WTC11 (cell line): ENCODE results near the gene WSB1. TPM values are rescaled to one million over a fixed set of nuclear protein-coding genes. Genes with fewer than 3 reads are reported as not detected.

Experiments
- ATAC-seq: fragments of 200-7000 bp; cut with Tn5 transposase; 2 replicates; pipeline ENCODE4 v1.10.0; 2021; ENCODE audit warnings: mild to moderate bottlenecking, moderate library complexity
- CTCF ChIA-PET: fragments of 300-600 bp; sonication (Branson Sonifier 250); formaldehyde crosslinking; loops from one replicate; lab custom pipeline; 2021; ENCODE audit warnings: antibody characterized with exemption; lab: Charles Lee
- POLR2A ChIA-PET: fragments of 350-600 bp; sonication (Branson Sonifier 250); formaldehyde crosslinking; loops from one replicate; lab custom pipeline; 2021; ENCODE audit warnings: antibody characterized with exemption; lab: Charles Lee
- DNase-seq: peaks from one replicate; pipeline ENCODE4 v3.0.0; 2021; ENCODE audit warnings: low spot score
- H3K27ac Mint-ChIP-seq: 2 replicates; pipeline ENCODE4 v1.8.0; 2021; ENCODE audit warnings: mixed read lengths
- H3K27me3 Mint-ChIP-seq: 2 replicates; pipeline ENCODE4 v1.8.0; 2021; ENCODE audit warnings: low read depth, mild to moderate bottlenecking, moderate library complexity, mixed read lengths
- H3K36me3 Mint-ChIP-seq: 2 replicates; pipeline ENCODE4 v1.8.0; 2021; ENCODE audit warnings: mixed read lengths
- H3K4me1 Mint-ChIP-seq: 2 replicates; pipeline ENCODE4 v1.8.0; 2022; ENCODE audit warnings: mixed read lengths
- H3K4me3 Mint-ChIP-seq: 2 replicates; pipeline ENCODE4 v1.8.0; 2021; ENCODE audit warnings: mild to moderate bottlenecking, moderate library complexity, mixed read lengths
- H3K9me3 Mint-ChIP-seq: 2 replicates; pipeline ENCODE4 v1.8.0; 2021; ENCODE audit warnings: mixed read lengths
- AFF4 ChIP-seq: sonication (generic); formaldehyde crosslinking; IDR thresholded peaks from 2 replicates; pipeline ENCODE4 v1.8.1; 2023; ENCODE audit warnings: mild to moderate bottlenecking, missing genetic modification reagents, borderline replicate concordance
- ATF1 ChIP-seq: sonication (generic); formaldehyde crosslinking; IDR thresholded peaks from 2 replicates; pipeline ENCODE4 v1.8.1; 2023; ENCODE audit warnings: mild to moderate bottlenecking, moderate library complexity, missing genetic modification reagents
- CBFB ChIP-seq: sonication (generic); formaldehyde crosslinking; IDR thresholded peaks from 2 replicates; pipeline ENCODE4 v1.8.1; 2022; ENCODE audit warnings: mild to moderate bottlenecking, low read depth, missing genetic modification reagents
- E2F1 ChIP-seq: sonication (generic); formaldehyde crosslinking; IDR thresholded peaks from 2 replicates; pipeline ENCODE4 v1.8.0; 2022; ENCODE audit warnings: mild to moderate bottlenecking, missing genetic modification reagents
- E2F4 ChIP-seq: sonication (generic); formaldehyde crosslinking; IDR thresholded peaks from 2 replicates; pipeline ENCODE4 v1.8.1; 2022; ENCODE audit warnings: low read depth, mild to moderate bottlenecking, moderate library complexity, missing genetic modification reagents, borderline replicate concordance
- EMX1 ChIP-seq: fragments of 250-450 bp; sonication (Bioruptor Pico); IDR thresholded peaks from 2 replicates; pipeline ENCODE4 v1.8.0; 2021; ENCODE audit warnings: mild to moderate bottlenecking
- GTF2I ChIP-seq: fragments of 250-450 bp; sonication (Bioruptor Pico); conservative IDR thresholded peaks from 2 replicates; pipeline ENCODE4 v1.4.0; 2021; ENCODE audit warnings: mild to moderate bottlenecking
- MXD4 ChIP-seq: fragments of 250-450 bp; sonication (Bioruptor Pico); IDR thresholded peaks from 2 replicates; pipeline ENCODE4 v1.8.0; 2021; ENCODE audit warnings: mild to moderate bottlenecking, moderate library complexity, borderline replicate concordance
- NFE2L1 ChIP-seq: sonication (generic); formaldehyde crosslinking; IDR thresholded peaks from 2 replicates; pipeline ENCODE4 v1.8.1; 2023; ENCODE audit warnings: missing genetic modification reagents
- NR2C2 ChIP-seq: sonication (generic); formaldehyde crosslinking; IDR thresholded peaks from 2 replicates; pipeline ENCODE4 v1.8.0; 2022; ENCODE audit warnings: mild to moderate bottlenecking, missing genetic modification reagents
- SMAD4 ChIP-seq: sonication (generic); formaldehyde crosslinking; IDR thresholded peaks from 2 replicates; pipeline ENCODE4 v1.8.0; 2022; ENCODE audit warnings: mild to moderate bottlenecking, missing genetic modification reagents
- TP53 ChIP-seq: sonication (generic); formaldehyde crosslinking; IDR thresholded peaks from 2 replicates; pipeline ENCODE4 v1.8.1; 2023; ENCODE audit warnings: mild to moderate bottlenecking, missing genetic modification reagents
- ZBTB43 ChIP-seq: sonication (generic); formaldehyde crosslinking; IDR thresholded peaks from 2 replicates; pipeline ENCODE4 v1.8.1; 2023; ENCODE audit warnings: mild to moderate bottlenecking, missing genetic modification reagents
- ZNF121 ChIP-seq: sonication (generic); formaldehyde crosslinking; IDR thresholded peaks from 2 replicates; pipeline ENCODE4 v1.8.0; 2023; ENCODE audit warnings: missing genetic modification reagents
- microRNA-seq: library from miRNA; unstranded; fragments of <30 nt; microRNA quantifications from one replicate; pipeline ENCODE4 v1.2.0, GENCODE V29; 2022; ENCODE audit warnings: borderline number of aligned reads
- total RNA-seq: library from RNA; stranded (reverse); gene quantifications from 3 replicates; pipeline ENCODE4 v1.2.3, GENCODE V29; 2021

Gene WSB1
- total RNA-seq, 1 experiment from 2014 or later, result 167 TPM

GRCh38 chr17:27362909-27363308 lies 69.0 kb downstream of the WSB1 start:
- Mint-ChIP-seq H3K4me3 (no peak overlapping the region), H3K4me1 (peaks cover 10% of the 10 kb centered on the region), H3K27me3 (no peaks in the 10 kb centered on the region; the same call in 1 of the 2 replicates), H3K9me3 (no peaks in the 10 kb centered on the region), H3K27ac (no peak overlapping the region), H3K36me3 (no peaks in the 10 kb centered on the region)
- DNase-seq (no peak), ATAC-seq (no peak)
- POLR2A ChIA-PET, result interaction anchor here (0.6 kb wide), 1 partner anchor 12 kb away, joined by 6 read pairs; no protein-coding TSS in a partner anchor
- TF ChIP-seq GTF2I (CRISPR knock-in tag), result no peak
- no peak for TF ChIP-seq NR2C2 (CRISPR knock-in tag)
- TF ChIP-seq TP53 (CRISPR knock-in tag), result no peak
- TF ChIP-seq ZBTB43 (CRISPR knock-in tag), result no peak
- TF ChIP-seq E2F1 (CRISPR knock-in tag), result no peak
- TF ChIP-seq AFF4 (CRISPR knock-in tag), result no peak
- TF ChIP-seq SMAD4 (CRISPR knock-in tag), result no peak
- no peak for TF ChIP-seq E2F4
- no peak for TF ChIP-seq EMX1 (CRISPR knock-in tag)
- TF ChIP-seq NFE2L1 (CRISPR knock-in tag), result no peak
- no peak for TF ChIP-seq ZNF121 (CRISPR knock-in tag)
- no peak for TF ChIP-seq ATF1 (CRISPR knock-in tag)
- TF ChIP-seq CBFB (CRISPR knock-in tag), result no peak
- CTCF ChIA-PET, result interaction anchor here (1.1 to 2.0 kb wide), 6 partner anchors 8 to 291 kb away, joined by 3 to 9 read pairs (median 4); no protein-coding TSS in a partner anchor

- H3K27ac Mint-ChIP-seq, result no peak overlapping the region
- CTCF ChIA-PET, result interaction anchor here (1.1 to 2.0 kb wide), 5 partner anchors 9 to 291 kb away, joined by 3 to 9 read pairs (median 4); no protein-coding TSS in a partner anchor
- DNase-seq, result no peak
- no peaks in the 10 kb centered on the region for H3K9me3 Mint-ChIP-seq
- no peak for TF ChIP-seq MXD4 (CRISPR knock-in tag)
- H3K4me1 Mint-ChIP-seq, result peaks cover 14% of the 10 kb centered on the region
- H3K27me3 Mint-ChIP-seq, result no peaks in the 10 kb centered on the region; the same call in 1 of the 2 replicates
- H3K36me3 Mint-ChIP-seq, result no peaks in the 10 kb centered on the region
- POLR2A ChIA-PET, result no interaction called here
- ATAC-seq, result no peak
- no peak overlapping the region for H3K4me3 Mint-ChIP-seq
Observed at GRCh38 chr17:27363326-27363725, 69.4 kb downstream of the WSB1 start.

Small RNA genes within 50 kb of the gene (microRNA-seq; reads per million reads assigned to microRNA genes)
- not detected for gene MIR4522

Other genes starting within 250 kb of the WSB1 start
- gene KSR1, start 162.3 kb downstream of the WSB1 start, total RNA-seq, result 38.0 to 45.5 TPM (median 39.7 TPM) in 3 replicates